BLaER1 (cell line): ENCODE measurements around the gene SGMS1.
A peak's percentile ranks its signal among the peaks of the same experiment; 100 is the strongest.

Experiments used
- H3K27ac ChIP-seq: shearing (Covaris generic); formaldehyde crosslinking; 2 replicates; pipeline ENCODE4 v1.8.1; 2022
- H3K27me3 ChIP-seq: shearing (Covaris generic); formaldehyde crosslinking; 2 replicates; pipeline ENCODE4 v1.8.1; 2022
- H3K36me3 ChIP-seq: shearing (Covaris generic); formaldehyde crosslinking; 2 replicates; pipeline ENCODE4 v1.8.1; 2022
- H3K4me1 ChIP-seq: shearing (Covaris generic); formaldehyde crosslinking; 2 replicates; pipeline ENCODE4 v1.8.1; 2022
- H3K4me2 ChIP-seq: shearing (Covaris generic); formaldehyde crosslinking; 2 replicates; pipeline ENCODE4 v1.8.1; 2022
- H3K4me3 ChIP-seq: shearing (Covaris generic); formaldehyde crosslinking; 2 replicates; pipeline ENCODE4 v1.8.1; 2022
- H3K9ac ChIP-seq: shearing (Covaris generic); formaldehyde crosslinking; 2 replicates; pipeline ENCODE4 v1.8.1; 2022
- H3K9me3 ChIP-seq: shearing (Covaris generic); formaldehyde crosslinking; 2 replicates; pipeline ENCODE4 v1.8.1; 2022
- H4K20me1 ChIP-seq: shearing (Covaris generic); formaldehyde crosslinking; 2 replicates; pipeline ENCODE4 v1.8.1; 2022
- Cebpa-rat ChIP-seq: shearing (Covaris generic); IDR thresholded peaks from 2 replicates; pipeline ENCODE4 v1.8.1; 2022

The SGMS1 gene

GRCh38 chr10:50636618-50637579 lies 13.1 kb upstream of the SGMS1 start:
- Histone ChIP-seq H3K4me2 (no peak overlapping the region), H3K27ac (no peak overlapping the region), H4K20me1 (no peaks in the 10 kb centered on the region), H3K36me3 (no peaks in the 10 kb centered on the region), H3K9ac (no peak overlapping the region), H3K9me3 (no peaks in the 10 kb centered on the region), H3K4me3 (no peak overlapping the region), H3K27me3 (no peaks in the 10 kb centered on the region), H3K4me1 (no peaks in the 10 kb centered on the region)
- TF ChIP-seq Cebpa-rat, result no peak

DNA sequence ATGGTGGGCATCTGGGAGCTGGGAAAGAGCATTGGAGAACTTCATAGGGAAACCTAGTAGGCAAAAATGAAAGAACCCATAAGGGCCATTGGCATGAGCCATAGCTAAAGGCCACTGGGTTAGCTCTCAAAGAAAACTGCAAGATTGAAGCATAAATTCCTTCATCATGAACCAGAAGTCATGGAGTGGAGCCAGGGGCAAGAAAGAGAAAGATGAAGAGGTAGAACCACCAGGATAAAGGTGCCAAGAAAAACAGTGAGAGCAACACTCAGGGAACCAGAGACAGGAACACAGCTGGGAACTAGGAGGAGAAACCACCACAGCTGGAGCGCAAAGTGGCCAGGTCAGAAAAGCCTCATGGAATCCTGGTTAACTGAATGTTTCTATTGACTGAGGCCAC lies 11.5 kb upstream of the SGMS1 start:
- no peak overlapping the region for H3K4me2 ChIP-seq

GRCh38 chr10:50634479-50634878 lies 10.7 kb upstream of the SGMS1 start:
- no peak overlapping the region for H3K9ac ChIP-seq
- no peaks in the 10 kb centered on the region for H3K27me3 ChIP-seq
- H3K4me2 ChIP-seq, result no peak overlapping the region
- no peak for TF ChIP-seq Cebpa-rat
- H3K27ac ChIP-seq, result no peak overlapping the region
- H3K4me3 ChIP-seq, result no peak overlapping the region
- no peaks in the 10 kb centered on the region for H3K36me3 ChIP-seq
- no peaks in the 10 kb centered on the region for H4K20me1 ChIP-seq
- H3K9me3 ChIP-seq, result no peaks in the 10 kb centered on the region
- no peaks in the 10 kb centered on the region for H3K4me1 ChIP-seq

More for the DNA sequence above, 11.5 kb upstream of the SGMS1 start:
- Histone ChIP-seq H3K9ac (no peak overlapping the region), H3K27me3 (no peaks in the 10 kb centered on the region), H3K36me3 (no peaks in the 10 kb centered on the region), H4K20me1 (no peaks in the 10 kb centered on the region), H3K9me3 (no peaks in the 10 kb centered on the region), H3K27ac (no peak overlapping the region), H3K4me3 (no peak overlapping the region), H3K4me1 (no peaks in the 10 kb centered on the region)
- no peak for TF ChIP-seq Cebpa-rat

GRCh38 chr10:50631052-50631451 lies 7.3 kb upstream of the SGMS1 start:
- no peaks in the 10 kb centered on the region for H3K36me3 ChIP-seq
- H3K9me3 ChIP-seq, result no peaks in the 10 kb centered on the region
- H3K9ac ChIP-seq, result no peak overlapping the region
- H4K20me1 ChIP-seq, result no peaks in the 10 kb centered on the region
- no peaks in the 10 kb centered on the region for H3K27me3 ChIP-seq
- H3K4me1 ChIP-seq, result peaks cover under 1% of the 10 kb centered on the region
- H3K27ac ChIP-seq, result no peak overlapping the region
- TF ChIP-seq Cebpa-rat, result no peak
- H3K4me2 ChIP-seq, result no peak overlapping the region
- H3K4me3 ChIP-seq, result no peak overlapping the region

DNA sequence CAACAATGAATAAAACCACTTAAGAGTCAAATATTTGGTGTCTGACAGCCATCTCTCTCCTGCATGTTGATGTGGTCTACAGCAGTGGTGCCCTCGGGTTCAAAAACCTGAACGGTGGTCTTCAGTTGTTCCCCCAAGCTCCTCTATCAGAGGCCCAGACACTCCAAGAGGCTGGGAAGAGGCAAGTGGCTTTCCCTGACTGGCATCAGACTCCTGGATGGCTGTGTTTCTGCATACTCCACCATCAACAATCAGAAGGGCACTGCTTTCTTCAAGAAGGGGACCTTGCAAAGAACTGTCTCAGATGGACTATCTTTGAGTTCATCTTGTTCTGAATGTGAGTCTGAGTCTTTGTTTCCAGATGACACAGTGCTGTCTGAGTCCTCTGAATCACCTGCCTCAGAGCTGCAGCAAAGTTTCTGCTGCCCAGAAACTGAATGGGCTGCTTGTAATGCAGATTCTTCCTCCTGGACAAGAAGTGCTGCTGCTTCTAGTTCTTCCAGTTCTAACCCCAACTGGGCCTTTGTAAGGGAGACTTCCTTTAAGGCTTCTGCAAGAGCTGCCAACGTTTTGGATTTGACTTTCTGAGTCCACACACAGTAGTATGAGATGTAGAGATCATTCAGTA lies 5.9 kb upstream of the SGMS1 start:
- Histone ChIP-seq H3K9me3 (no peaks in the 10 kb centered on the region), H3K4me2 (no peak overlapping the region), H3K4me3 (no peak overlapping the region), H3K36me3 (no peaks in the 10 kb centered on the region), H3K27me3 (no peaks in the 10 kb centered on the region), H4K20me1 (no peaks in the 10 kb centered on the region), H3K9ac (no peak overlapping the region), H3K27ac (no peak overlapping the region), H3K4me1 (peaks cover 8% of the 10 kb centered on the region)
- TF ChIP-seq Cebpa-rat, result no peak

DNA sequence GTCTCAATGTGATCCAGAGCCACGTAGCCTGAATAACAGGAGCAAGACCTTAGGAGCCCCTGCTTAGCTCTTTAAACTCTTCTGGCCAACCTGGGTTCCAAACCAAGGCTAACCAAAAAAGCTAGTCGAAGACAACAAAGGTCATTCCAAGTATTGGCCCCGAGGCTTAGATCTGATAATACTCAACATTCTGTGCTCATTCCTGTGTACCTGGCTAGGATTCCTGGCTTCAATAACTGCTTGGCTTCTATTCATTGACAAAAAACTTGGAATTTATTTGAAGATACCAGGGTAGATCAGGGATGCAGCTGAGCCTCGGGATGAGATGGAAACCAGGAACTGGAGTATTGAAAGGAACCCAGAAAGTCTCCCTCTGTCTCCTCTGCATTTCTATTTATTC lies 4.1 kb upstream of the SGMS1 start:
- Histone ChIP-seq H3K27me3 (no peaks in the 10 kb centered on the region), H3K27ac (no peak overlapping the region), H3K9ac (no peak overlapping the region), H3K36me3 (no peaks in the 10 kb centered on the region), H4K20me1 (peaks cover 2% of the 10 kb centered on the region; the same call in 1 of the 2 replicates), H3K4me1 (peaks cover 8% of the 10 kb centered on the region), H3K4me3 (no peak overlapping the region), H3K4me2 (no peak overlapping the region), H3K9me3 (no peaks in the 10 kb centered on the region)
- TF ChIP-seq Cebpa-rat, result no peak

GRCh38 chr10:50627443-50627842 lies 3.7 kb upstream of the SGMS1 start:
- TF ChIP-seq Cebpa-rat, result no peak
- Histone ChIP-seq H3K4me2 (no peak overlapping the region), H3K9me3 (no peaks in the 10 kb centered on the region), H3K4me1 (peaks cover 8% of the 10 kb centered on the region), H3K27ac (no peak overlapping the region), H3K9ac (no peak overlapping the region), H3K27me3 (no peaks in the 10 kb centered on the region), H4K20me1 (peaks cover 7% of the 10 kb centered on the region; the same call in 1 of the 2 replicates), H3K4me3 (no peak overlapping the region), H3K36me3 (no peaks in the 10 kb centered on the region)

- no peak for TF ChIP-seq Cebpa-rat
- H3K4me3 ChIP-seq, result peak overlapping the region; percentile 95
- peak overlapping the region; percentile 90 for H3K27ac ChIP-seq
These were observed 1.9 kb upstream of the SGMS1 start for GRCh38 chr10:50625649-50626132.

GRCh38 chr10:50624866-50625501 lies 1.2 kb upstream of the SGMS1 start:
- no peaks in the 10 kb centered on the region for H3K9me3 ChIP-seq
- H3K4me3 ChIP-seq, result peak overlapping the region; percentile 95
- no peaks in the 10 kb centered on the region for H3K36me3 ChIP-seq
- peak overlapping the region; percentile 90 for H3K27ac ChIP-seq
- peaks cover 31% of the 10 kb centered on the region for H4K20me1 ChIP-seq
- H3K27me3 ChIP-seq, result no peaks in the 10 kb centered on the region
- peaks cover 32% of the 10 kb centered on the region for H3K4me1 ChIP-seq
- H3K4me2 ChIP-seq, result peak overlapping the region; percentile 97
- TF ChIP-seq Cebpa-rat, result no peak
- peak overlapping the region; percentile 88 for H3K9ac ChIP-seq

More at GRCh38 chr10:50625649-50626132, 1.9 kb upstream of the SGMS1 start:
- peak overlapping the region; percentile 88 for H3K9ac ChIP-seq
- H3K9me3 ChIP-seq, result no peaks in the 10 kb centered on the region
- H3K4me2 ChIP-seq, result peak overlapping the region; percentile 97
- H4K20me1 ChIP-seq, result peaks cover 24% of the 10 kb centered on the region
- no peaks in the 10 kb centered on the region for H3K27me3 ChIP-seq
- H3K4me1 ChIP-seq, result peaks cover 25% of the 10 kb centered on the region
- H3K36me3 ChIP-seq, result no peaks in the 10 kb centered on the region
